IMR-90 (cell line): ENCODE measurements around the gene BCAS4. TPM values are rescaled to one million over a fixed set of nuclear protein-coding genes. Genes with fewer than 3 reads are reported as not detected.

Source experiments
- ATAC-seq: fragments of 200-7000 bp; cut with Tn5 transposase; 2 replicates; pipeline ENCODE4 v1.9.1; 2020; ENCODE audit warnings: low read depth, mild to moderate bottlenecking, moderate library complexity
- BruUV-seq: library from RNA; stranded (reverse); fragments of 400-500 nt; replicated peaks from 2 replicates; lab custom pipeline; 2021; lab: Mats Ljungman, UMichigan
- CTCF ChIA-PET: fragments of 300-600 bp; formaldehyde crosslinking; extraction: SDS; loops from one replicate; lab custom pipeline; 2021; ENCODE audit warnings: antibody characterized with exemption; lab: Yijun Ruan, JAX
- POLR2A ChIA-PET: fragments of 300-600 bp; sonication (Branson Sonifier 250); formaldehyde crosslinking; loops from one replicate; lab custom pipeline; 2022; ENCODE audit warnings: antibody characterized with exemption; ENCODE audit not compliant: unreplicated experiment; lab: Charles Lee
- DNase-seq: peaks from one replicate; pipeline ENCODE4 v3.0.0; 2013
- H2AFZ ChIP-seq: replicated peaks from 2 replicates; pipeline ENCODE3; 2013; ENCODE audit warnings: low read length, mild to moderate bottlenecking; ENCODE audit not compliant: poor library complexity
- H2AK5ac ChIP-seq: 2 replicates; pipeline ENCODE4 v1.6.1; 2013; ENCODE audit warnings: low read depth, low read length, inconsistent platforms
- H2AK9ac ChIP-seq: replicated peaks from 2 replicates; pipeline ENCODE3; 2013; ENCODE audit warnings: mild to moderate bottlenecking, low read depth, low read length, moderate library complexity; ENCODE audit not compliant: poor library complexity
- H2BK120ac ChIP-seq: 2 replicates; pipeline ENCODE4 v1.6.1; 2013; ENCODE audit warnings: low read depth, low read length, inconsistent platforms
- H2BK15ac ChIP-seq: 3 replicates; pipeline ENCODE4 v1.6.1; 2013; ENCODE audit warnings: low read depth, low read length, inconsistent platforms
- H2BK20ac ChIP-seq: 2 replicates; pipeline ENCODE4 v1.6.1; 2013; ENCODE audit warnings: low read depth, mild to moderate bottlenecking, inconsistent platforms, low read length, moderate library complexity
- H2BK5ac ChIP-seq: 2 replicates; pipeline ENCODE4 v1.6.1; 2013; ENCODE audit warnings: mild to moderate bottlenecking, low read depth, low read length, inconsistent platforms; ENCODE audit not compliant: poor library complexity, severe bottlenecking
- H3K14ac ChIP-seq: replicated peaks from 2 replicates; pipeline ENCODE4 v1.6.1; 2013; ENCODE audit warnings: low read depth, low read length, inconsistent platforms
- H3K18ac ChIP-seq: 2 replicates; pipeline ENCODE4 v1.6.1; 2013; ENCODE audit warnings: low read depth, low read length, control low read depth
- H3K23ac ChIP-seq: 2 replicates; pipeline ENCODE4 v1.6.1; 2013; ENCODE audit warnings: low read depth, low read length, inconsistent platforms
- H3K27ac ChIP-seq: 2 replicates; pipeline ENCODE4 v1.5.1; 2013; ENCODE audit warnings: mild to moderate bottlenecking, control low read depth, low read length; ENCODE audit not compliant: insufficient read depth
- H3K27me3 ChIP-seq: 2 replicates; pipeline ENCODE4 v1.6.1; 2013; ENCODE audit warnings: low read length; ENCODE audit not compliant: control insufficient read depth, insufficient read depth
- H3K36me3 ChIP-seq: 2 replicates; pipeline ENCODE4 v1.6.1; 2013; ENCODE audit warnings: low read length, mixed read lengths; ENCODE audit not compliant: control insufficient read depth, insufficient read depth
- H3K4ac ChIP-seq: 2 replicates; pipeline ENCODE4 v1.6.1; 2013; ENCODE audit warnings: low read depth, low read length, inconsistent platforms
- H3K4me1 ChIP-seq: 2 replicates; pipeline ENCODE4 v1.6.1; 2013; ENCODE audit warnings: low read length, mixed read lengths; ENCODE audit not compliant: control insufficient read depth, insufficient read depth
- H3K4me2 ChIP-seq: 2 replicates; pipeline ENCODE4 v1.6.1; 2013; ENCODE audit warnings: low read depth, mild to moderate bottlenecking, control low read depth, low read length, moderate library complexity
- H3K4me3 ChIP-seq: 2 replicates; pipeline ENCODE4 v1.5.1; 2013; ENCODE audit warnings: low read depth, mild to moderate bottlenecking, control low read depth, low read length, moderate library complexity; ENCODE audit not compliant: insufficient read depth
- H3K56ac ChIP-seq: 2 replicates; pipeline ENCODE4 v1.6.1; 2013; ENCODE audit warnings: low read length, inconsistent platforms; ENCODE audit not compliant: insufficient read depth; ENCODE audit errors: extremely low read depth
- H3K79me1 ChIP-seq, 2 experiments: 2 replicates each; pipeline ENCODE4 v1.6.1; 2013; ENCODE audit warnings: low read length in 2 of 2, inconsistent platforms in 1 of 2, low read depth in 1 of 2
- H3K9ac ChIP-seq: 2 replicates; pipeline ENCODE4 v1.6.1; 2013; ENCODE audit warnings: low read depth, low read length, control low read depth
- H3K9me1 ChIP-seq: 2 replicates; pipeline ENCODE4 v1.6.1; 2013; ENCODE audit warnings: low read length, inconsistent platforms; ENCODE audit not compliant: insufficient read depth
- H3K9me3 ChIP-seq: 2 replicates; pipeline ENCODE4 v1.6.1; 2013; ENCODE audit warnings: low read length; ENCODE audit not compliant: control insufficient read depth, insufficient read depth
- H4K20me1 ChIP-seq: 2 replicates; pipeline ENCODE4 v1.6.1; 2013; ENCODE audit warnings: low read length, inconsistent platforms; ENCODE audit not compliant: insufficient read depth
- H4K5ac ChIP-seq: 2 replicates; pipeline ENCODE4 v1.6.1; 2013; ENCODE audit warnings: mild to moderate bottlenecking, low read depth, low read length, control low read depth
- H4K8ac ChIP-seq, 2 experiments: 2 replicates each; pipeline ENCODE4 v1.6.1; 2013; ENCODE audit warnings: low read depth in 2 of 2, low read length in 2 of 2, control low read depth in 1 of 2, inconsistent platforms in 1 of 2
- H4K91ac ChIP-seq: 2 replicates; pipeline ENCODE4 v1.6.1; 2013; ENCODE audit warnings: low read depth, low read length, inconsistent platforms; ENCODE audit not compliant: insufficient read depth
- BHLHE40 ChIP-seq: fragments of 150-350 bp; IDR thresholded peaks from 2 replicates; pipeline ENCODE4 v1.6.1; 2016; ENCODE audit warnings: mild to moderate bottlenecking, low read depth, low read length
- CEBPB ChIP-seq: IDR thresholded peaks from 2 replicates; pipeline ENCODE4 v1.6.1; 2012; ENCODE audit warnings: low read depth, low read length, improper control_type of control experiment
- CHD1 ChIP-seq: IDR thresholded peaks from 2 replicates; pipeline ENCODE4 v1.6.1; 2012; ENCODE audit warnings: low read depth, low read length, improper control_type of control experiment
- FOS ChIP-seq: fragments of 150-350 bp; IDR thresholded peaks from 2 replicates; pipeline ENCODE4 v1.6.1; 2016; ENCODE audit warnings: low read depth, low read length
- MAZ ChIP-seq: IDR thresholded peaks from 2 replicates; pipeline ENCODE4 v1.6.1; 2012; ENCODE audit warnings: low read depth, mild to moderate bottlenecking, low read length, improper control_type of control experiment, moderate library complexity, borderline replicate concordance
- MXI1 ChIP-seq: IDR thresholded peaks from 2 replicates; pipeline ENCODE4 v1.6.1; 2012; ENCODE audit warnings: low read depth, mild to moderate bottlenecking, low read length, moderate library complexity, borderline replicate concordance
- NFE2L2 ChIP-seq: fragments of 150-350 bp; IDR thresholded peaks from 2 replicates; pipeline ENCODE4 v1.6.1; 2016; ENCODE audit warnings: low read depth, mild to moderate bottlenecking, low read length
- POLR2A ChIP-seq: IDR thresholded peaks from 2 replicates; pipeline ENCODE4 v1.6.1; 2012; ENCODE audit warnings: mild to moderate bottlenecking, low read depth, low read length
- RAD21 ChIP-seq: IDR thresholded peaks from 2 replicates; pipeline ENCODE4 v1.6.1; 2012; ENCODE audit warnings: low read length, improper control_type of control experiment
- RCOR1 ChIP-seq: IDR thresholded peaks from 2 replicates; pipeline ENCODE4 v1.6.1; 2012; ENCODE audit warnings: mild to moderate bottlenecking, low read length, improper control_type of control experiment; ENCODE audit not compliant: insufficient replicate concordance
- SMC3 ChIP-seq: fragments of 150-350 bp; IDR thresholded peaks from 2 replicates; pipeline ENCODE4 v1.6.1; 2016; ENCODE audit warnings: low read depth, mild to moderate bottlenecking, antibody characterized with exemption, low read length, moderate library complexity
- WGBS, 2 experiments: methylation state at CpG; one replicate each; pipeline versions ENCODE4 v1.1.5 to v1.1.7; 2013; ENCODE audit warnings: missing lambda C conversion rate in 2 of 2; ENCODE audit not compliant: insufficient read length in 1 of 2; ENCODE audit errors: extremely low coverage in 2 of 2; 5-methylcytosine and 5-hydroxymethylcytosine counted together
- dilution Hi-C: fragments of 300-500 bp; cut with HindIII; formaldehyde crosslinking; loops from one replicate; pipeline ENCODE4 v1.14.3; 2018; ENCODE audit warnings: low sequenced_read_pairs; ENCODE audit not compliant: unreplicated experiment
- in situ Hi-C: fragments of 300-500 bp; cut with MboI; formaldehyde crosslinking; loops from 3 replicates; pipeline ENCODE4 v1.14.3; 2019; ENCODE audit warnings: low sequenced_read_pairs, inconsistent platforms, mixed read lengths
- intact Hi-C: fragments of 100-400 bp; cut with micrococcal nuclease; formaldehyde crosslinking; loops from 2 replicates; pipeline ENCODE4 v1.10.0; 2022
- polyA plus RNA-seq, 3 experiments: library from polyadenylated mRNA; depleted of rRNA; stranded (reverse); fragments of >200 nt; gene quantifications; 2 replicates each; pipeline ENCODE4 v1.2.3, GENCODE V29; 2012; ENCODE audit warnings: low replicate concordance in 1 of 3
- total RNA-seq: library from RNA; depleted of rRNA; stranded (reverse); fragments of >200 nt; gene quantifications from 2 replicates; pipeline ENCODE4 v1.2.3, GENCODE V29; 2012
- TF ChIP-seq, protein P1 (sequence below): fragments of 150-350 bp; IDR thresholded peaks from 2 replicates; pipeline ENCODE4 v1.6.1; 2016; ENCODE audit warnings: low read depth, mild to moderate bottlenecking, low read length, moderate library complexity, borderline replicate concordance
- TF ChIP-seq, protein P2 (sequence below): fragments of 150-350 bp; IDR thresholded peaks from 2 replicates; pipeline ENCODE4 v1.6.1; 2017; ENCODE audit warnings: mild to moderate bottlenecking, antibody characterized with exemption, low read length, low read depth
- TF ChIP-seq, protein P3 (sequence below): conservative IDR thresholded peaks from 2 replicates; pipeline ENCODE4 v1.5.1; 2012; ENCODE audit warnings: mild to moderate bottlenecking, low read depth, low read length, improper control_type of control experiment

Gene BCAS4
- total and polyA plus RNA-seq, 2 of the 4 experiments (the other 2 are of a cell fraction), result 42.7 to 47.5 TPM

DNA sequence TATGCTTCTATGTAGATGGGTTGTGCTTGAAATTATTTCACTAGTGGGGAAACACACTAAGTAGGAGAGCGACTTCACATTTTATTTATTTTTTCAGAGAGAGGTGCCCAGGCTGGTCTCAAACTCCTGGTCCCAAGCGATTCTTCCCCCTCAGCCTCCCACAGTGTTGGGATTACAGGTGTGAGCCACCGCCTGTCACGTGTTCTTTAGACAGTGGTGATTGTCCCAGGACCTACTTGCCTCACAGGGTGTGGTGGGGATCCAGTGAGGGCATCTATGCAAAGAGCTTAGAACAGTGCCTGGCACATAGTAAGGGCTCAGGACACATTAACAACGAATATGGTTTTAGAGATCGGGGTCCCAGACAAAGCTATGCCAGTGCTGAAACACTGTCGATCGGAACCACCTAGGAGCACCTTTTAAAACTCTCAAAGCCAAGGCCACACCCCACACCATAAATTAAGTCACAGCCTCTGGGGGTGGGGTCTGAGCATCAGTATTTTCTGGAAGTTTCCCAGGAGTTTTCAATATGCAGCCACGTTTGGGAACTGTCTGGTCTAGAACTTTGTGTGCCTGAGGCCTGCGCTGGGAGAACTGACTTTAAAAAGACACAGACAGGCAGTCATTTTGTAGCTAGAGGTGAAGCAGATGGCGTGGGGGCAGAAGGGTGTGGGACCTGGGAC, 4.8 kb upstream of the BCAS4 start:
- DNase-seq (no peak), ATAC-seq (no peak)
- peaks cover 17% of the 10 kb centered on the region for H3K4me1 ChIP-seq
- H2BK20ac ChIP-seq, result peak overlapping the region; percentile 30
- dilution Hi-C loops (no loop called here), intact Hi-C loops (loop anchor here (5.0 kb wide), 1 partner anchor 517 kb away; no protein-coding TSS in a partner anchor), in situ Hi-C loops (loop anchor here (10.0 kb wide), 2 partner anchors 535 to 605 kb away; no protein-coding TSS in a partner anchor)
- H2AK9ac ChIP-seq, result peak overlapping the region; percentile 98
- peak overlapping the region; percentile 96 for H2AFZ ChIP-seq
- peak overlapping the region; percentile 41 for H3K14ac ChIP-seq
- H3K36me3 ChIP-seq, result no peaks in the 10 kb centered on the region
- no TSS peak for BruUV-seq
- H3K18ac ChIP-seq, result peak overlapping the region; percentile 11; the same call in 1 of the 2 replicates
- no peaks in the 10 kb centered on the region; a peak in 2 of 4 replicates for H3K79me1 ChIP-seq
- H3K27ac ChIP-seq, result peak overlapping the region; percentile 66
- H4K8ac ChIP-seq, result peak overlapping the region; percentile 98
- ChIA-PET POLR2A (interaction anchor here (1.0 kb wide), 1 partner anchor 139 kb away, joined by 4 read pairs; no protein-coding TSS in a partner anchor), CTCF (interaction anchor here (0.6 to 1.6 kb wide), 5 partner anchors 24 to 157 kb away, joined by 3 to 11 read pairs (median 4); partner anchors contain the start of gene ADNP)
- H3K4me2 ChIP-seq, result no peak overlapping the region
- peak overlapping the region; percentile 80 for H3K4ac ChIP-seq
- H3K9ac ChIP-seq, result peak overlapping the region; percentile 26; the same call in 1 of the 2 replicates
- H3K9me1 ChIP-seq, result peaks cover 4% of the 10 kb centered on the region
- no peaks in the 10 kb centered on the region for H3K9me3 ChIP-seq
- peak overlapping the region; percentile 60; the same call in 1 of the 2 replicates for H3K23ac ChIP-seq
- H2BK120ac ChIP-seq, result peak overlapping the region; percentile 89
- H3K56ac ChIP-seq, result peak overlapping the region; percentile 29; the same call in 1 of the 2 replicates
- WGBS, 2 experiments, result 100% methylated on average over 1 of the region's 11 CpGs; no CpG with 5 or more reads in 1 of the 2 experiments
- H2BK15ac ChIP-seq, result peak overlapping the region; percentile 88; the same call in 2 of the 3 replicates
- no peaks in the 10 kb centered on the region for H4K20me1 ChIP-seq
- no peaks in the 10 kb centered on the region for H3K27me3 ChIP-seq
- peak overlapping the region; percentile 59 for H2BK5ac ChIP-seq
- peak overlapping the region; percentile 89 for H4K91ac ChIP-seq
- no peak overlapping the region for H3K4me3 ChIP-seq
- H4K5ac ChIP-seq, result peak overlapping the region; percentile 72
- H2AK5ac ChIP-seq, result peak overlapping the region; percentile 98
- TF ChIP-seq MXI1 (no peak), BHLHE40 (no peak), MAZ (no peak), POLR2A (no peak), FOS (no peak), RCOR1 (no peak), CEBPB (no peak), SMC3 (no peak), RAD21 (no peak), CHD1 (no peak), NFE2L2 (no peak)
- TF ChIP-seq, protein P1, sequence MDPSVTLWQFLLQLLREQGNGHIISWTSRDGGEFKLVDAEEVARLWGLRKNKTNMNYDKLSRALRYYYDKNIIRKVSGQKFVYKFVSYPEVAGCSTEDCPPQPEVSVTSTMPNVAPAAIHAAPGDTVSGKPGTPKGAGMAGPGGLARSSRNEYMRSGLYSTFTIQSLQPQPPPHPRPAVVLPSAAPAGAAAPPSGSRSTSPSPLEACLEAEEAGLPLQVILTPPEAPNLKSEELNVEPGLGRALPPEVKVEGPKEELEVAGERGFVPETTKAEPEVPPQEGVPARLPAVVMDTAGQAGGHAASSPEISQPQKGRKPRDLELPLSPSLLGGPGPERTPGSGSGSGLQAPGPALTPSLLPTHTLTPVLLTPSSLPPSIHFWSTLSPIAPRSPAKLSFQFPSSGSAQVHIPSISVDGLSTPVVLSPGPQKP, result no peak
- TF ChIP-seq, protein P2, sequence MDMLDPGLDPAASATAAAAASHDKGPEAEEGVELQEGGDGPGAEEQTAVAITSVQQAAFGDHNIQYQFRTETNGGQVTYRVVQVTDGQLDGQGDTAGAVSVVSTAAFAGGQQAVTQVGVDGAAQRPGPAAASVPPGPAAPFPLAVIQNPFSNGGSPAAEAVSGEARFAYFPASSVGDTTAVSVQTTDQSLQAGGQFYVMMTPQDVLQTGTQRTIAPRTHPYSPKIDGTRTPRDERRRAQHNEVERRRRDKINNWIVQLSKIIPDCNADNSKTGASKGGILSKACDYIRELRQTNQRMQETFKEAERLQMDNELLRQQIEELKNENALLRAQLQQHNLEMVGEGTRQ, result no peak
- TF ChIP-seq, protein P3, sequence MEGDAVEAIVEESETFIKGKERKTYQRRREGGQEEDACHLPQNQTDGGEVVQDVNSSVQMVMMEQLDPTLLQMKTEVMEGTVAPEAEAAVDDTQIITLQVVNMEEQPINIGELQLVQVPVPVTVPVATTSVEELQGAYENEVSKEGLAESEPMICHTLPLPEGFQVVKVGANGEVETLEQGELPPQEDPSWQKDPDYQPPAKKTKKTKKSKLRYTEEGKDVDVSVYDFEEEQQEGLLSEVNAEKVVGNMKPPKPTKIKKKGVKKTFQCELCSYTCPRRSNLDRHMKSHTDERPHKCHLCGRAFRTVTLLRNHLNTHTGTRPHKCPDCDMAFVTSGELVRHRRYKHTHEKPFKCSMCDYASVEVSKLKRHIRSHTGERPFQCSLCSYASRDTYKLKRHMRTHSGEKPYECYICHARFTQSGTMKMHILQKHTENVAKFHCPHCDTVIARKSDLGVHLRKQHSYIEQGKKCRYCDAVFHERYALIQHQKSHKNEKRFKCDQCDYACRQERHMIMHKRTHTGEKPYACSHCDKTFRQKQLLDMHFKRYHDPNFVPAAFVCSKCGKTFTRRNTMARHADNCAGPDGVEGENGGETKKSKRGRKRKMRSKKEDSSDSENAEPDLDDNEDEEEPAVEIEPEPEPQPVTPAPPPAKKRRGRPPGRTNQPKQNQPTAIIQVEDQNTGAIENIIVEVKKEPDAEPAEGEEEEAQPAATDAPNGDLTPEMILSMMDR, result no peak
